Coronary artery (tissue), 2 donors: Measurements from ENCODE around the gene GLT1D1.

Experiments used
- DNase-seq: peaks from one replicate; pipeline ENCODE4 v3.0.0-alpha.2; 2017; ENCODE audit warnings: low spot score
- H3K27ac ChIP-seq, 2 donors: fragments of 200-600 bp; sonication (generic); one replicate each; pipeline ENCODE4 v1.5.1; 2016 to 2019
- H3K4me3 ChIP-seq: fragments of 200-600 bp; sonication (generic); 2 replicates; pipeline ENCODE4 v1.5.1; 2016; ENCODE audit warnings: mild to moderate bottlenecking, moderate library complexity
- TF ChIP-seq, protein P1 (sequence below): fragments of 200-600 bp; sonication (generic); IDR thresholded peaks from one replicate; pipeline ENCODE4 v1.5.1; 2019; ENCODE audit warnings: antibody characterized with exemption

Gene GLT1D1

GRCh38 chr12:128951448-128951847 lies 98.2 kb downstream of the GLT1D1 start:
- TF ChIP-seq, protein P1, sequence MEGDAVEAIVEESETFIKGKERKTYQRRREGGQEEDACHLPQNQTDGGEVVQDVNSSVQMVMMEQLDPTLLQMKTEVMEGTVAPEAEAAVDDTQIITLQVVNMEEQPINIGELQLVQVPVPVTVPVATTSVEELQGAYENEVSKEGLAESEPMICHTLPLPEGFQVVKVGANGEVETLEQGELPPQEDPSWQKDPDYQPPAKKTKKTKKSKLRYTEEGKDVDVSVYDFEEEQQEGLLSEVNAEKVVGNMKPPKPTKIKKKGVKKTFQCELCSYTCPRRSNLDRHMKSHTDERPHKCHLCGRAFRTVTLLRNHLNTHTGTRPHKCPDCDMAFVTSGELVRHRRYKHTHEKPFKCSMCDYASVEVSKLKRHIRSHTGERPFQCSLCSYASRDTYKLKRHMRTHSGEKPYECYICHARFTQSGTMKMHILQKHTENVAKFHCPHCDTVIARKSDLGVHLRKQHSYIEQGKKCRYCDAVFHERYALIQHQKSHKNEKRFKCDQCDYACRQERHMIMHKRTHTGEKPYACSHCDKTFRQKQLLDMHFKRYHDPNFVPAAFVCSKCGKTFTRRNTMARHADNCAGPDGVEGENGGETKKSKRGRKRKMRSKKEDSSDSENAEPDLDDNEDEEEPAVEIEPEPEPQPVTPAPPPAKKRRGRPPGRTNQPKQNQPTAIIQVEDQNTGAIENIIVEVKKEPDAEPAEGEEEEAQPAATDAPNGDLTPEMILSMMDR, result no peak
- DNase-seq, result no peak
- Histone ChIP-seq H3K27ac (no peak overlapping the region), H3K4me3 (no peak overlapping the region)

GRCh38 chr12:128956755-128957154 lies 103.5 kb downstream of the GLT1D1 start:
- DNase-seq, result no peak

DNA sequence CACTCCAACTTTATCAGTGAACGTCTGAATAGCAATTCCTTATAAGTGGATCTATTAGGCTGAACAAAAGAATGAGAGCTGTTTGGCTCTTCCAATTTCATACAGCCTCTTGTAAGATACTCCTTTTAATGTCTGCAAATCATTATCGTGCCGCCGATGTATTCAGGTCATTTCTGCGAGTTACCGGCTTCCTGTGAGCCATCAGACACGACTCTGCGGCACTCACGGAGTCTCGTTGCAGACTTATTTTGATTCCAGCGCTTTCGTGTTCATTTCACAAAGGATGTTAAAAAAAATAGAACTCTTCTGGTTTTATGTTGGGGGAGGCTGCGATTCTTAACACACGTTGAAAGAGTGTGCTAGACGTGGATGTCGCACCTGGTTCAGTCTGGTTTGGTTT lies 106.6 kb downstream of the GLT1D1 start:
- TF ChIP-seq, protein P1, result no peak
- no peak overlapping the region for H3K27ac ChIP-seq
- DNase-seq, result no peak
- H3K4me3 ChIP-seq, result no peak overlapping the region

More at GRCh38 chr12:128956755-128957154, 103.5 kb downstream of the GLT1D1 start:
- Histone ChIP-seq H3K27ac (no peak overlapping the region), H3K4me3 (no peak overlapping the region)
- TF ChIP-seq, protein P1, result no peak

DNA sequence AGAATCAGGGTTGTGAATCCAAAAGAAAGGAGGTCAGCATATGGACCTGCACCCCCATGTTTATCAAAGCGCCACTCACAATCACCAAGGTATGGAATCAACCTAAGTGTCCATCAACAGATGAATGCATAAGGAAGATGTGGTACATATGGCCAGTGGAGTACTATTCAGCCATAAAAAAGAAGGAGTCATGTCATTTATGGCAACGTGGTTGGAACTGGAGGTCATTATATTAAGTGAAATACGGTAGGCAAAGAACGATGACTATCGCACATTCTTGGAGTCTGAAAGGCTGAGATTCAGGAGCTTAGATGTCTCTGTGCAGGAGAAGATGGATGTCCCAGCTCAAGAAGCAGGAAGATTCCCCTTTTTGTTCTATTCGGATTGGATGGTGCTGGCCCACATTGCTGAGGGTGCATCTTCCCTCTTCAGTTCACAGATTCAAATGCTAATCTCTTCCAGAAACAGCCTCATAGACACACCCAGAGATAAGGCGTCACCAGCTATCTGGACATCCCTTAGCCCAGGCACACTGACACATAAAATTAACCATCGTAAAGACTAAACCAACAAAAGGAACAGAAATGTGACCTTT lies 108.1 kb downstream of the GLT1D1 start:
- H3K27ac ChIP-seq, result no peak overlapping the region
- H3K4me3 ChIP-seq, result no peak overlapping the region
- no peak for DNase-seq
- TF ChIP-seq, protein P1, result no peak

GRCh38 chr12:128961957-128962356 lies 108.7 kb downstream of the GLT1D1 start:
- TF ChIP-seq, protein P1, result no peak
- Histone ChIP-seq H3K4me3 (no peak overlapping the region), H3K27ac (no peak overlapping the region)
- DNase-seq, result no peak

DNA sequence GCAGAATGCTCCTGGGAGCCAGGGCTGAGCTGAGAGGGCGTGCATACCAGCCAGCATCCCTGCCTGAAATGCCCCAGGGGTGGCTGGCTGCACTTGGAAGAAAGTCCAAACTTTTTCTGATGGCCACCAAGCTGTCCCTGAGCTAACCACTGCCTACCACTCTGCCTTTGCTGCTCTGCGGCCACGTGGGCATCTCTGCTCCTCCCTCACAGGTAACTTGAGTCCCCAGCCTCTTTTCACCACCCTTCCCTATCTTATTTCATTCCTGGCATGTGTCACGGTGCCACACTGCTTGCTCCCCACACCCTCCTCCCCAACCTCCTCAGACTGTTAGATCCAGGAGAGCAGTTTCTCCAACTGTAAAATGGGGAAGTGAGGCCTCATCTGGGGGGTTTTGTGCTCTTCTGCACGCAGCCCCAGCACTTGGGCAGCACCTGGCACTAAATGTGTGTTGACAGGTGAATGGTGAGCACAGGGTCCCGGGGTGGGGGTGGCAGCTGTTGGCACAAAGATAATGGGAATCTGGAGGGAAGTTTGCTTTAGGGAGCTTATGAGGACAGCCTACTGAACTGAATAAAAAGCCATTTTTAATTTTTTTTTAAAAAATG lies 113.0 kb downstream of the GLT1D1 start:
- no peak for DNase-seq
- Histone ChIP-seq H3K4me3 (no peak overlapping the region), H3K27ac (no peak overlapping the region)
- TF ChIP-seq, protein P1, result no peak

DNA sequence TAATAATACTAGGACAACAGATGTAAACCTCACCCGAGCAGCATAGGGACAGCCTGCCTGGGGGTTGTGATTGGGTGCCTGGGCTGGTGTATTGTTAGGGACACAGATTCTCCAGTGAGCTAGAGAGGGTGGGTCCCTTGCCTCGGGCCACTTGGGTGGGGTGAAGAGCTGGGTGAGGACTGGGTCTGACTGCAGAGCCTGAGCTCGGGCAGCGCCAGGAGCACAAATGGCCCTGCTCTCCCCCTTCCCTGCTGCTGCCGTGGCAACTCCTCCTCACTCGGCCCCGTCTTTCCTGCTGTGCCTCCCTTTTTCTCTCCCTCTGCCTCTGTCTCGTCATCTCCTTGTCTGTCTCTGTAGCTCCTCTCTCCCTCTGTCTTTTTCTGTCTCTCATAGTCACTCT lies 115.4 kb downstream of the GLT1D1 start:
- H3K27ac ChIP-seq, result no peak overlapping the region
- TF ChIP-seq, protein P1, result no peak
- DNase-seq, result no peak
- H3K4me3 ChIP-seq, result no peak overlapping the region
